HG03575 (cell line): ENCODE measurements around the gene PPP1R14D.

Source experiments
- ATAC-seq: cut with Tn5 transposase; IDR thresholded peaks from one replicate; pipeline ENCODE4 v1.9.1; 2021; ENCODE audit not compliant: unreplicated experiment, insufficient number of reproducible peaks, low FRiP score; ENCODE audit errors: extremely low read depth

Gene PPP1R14D

DNA sequence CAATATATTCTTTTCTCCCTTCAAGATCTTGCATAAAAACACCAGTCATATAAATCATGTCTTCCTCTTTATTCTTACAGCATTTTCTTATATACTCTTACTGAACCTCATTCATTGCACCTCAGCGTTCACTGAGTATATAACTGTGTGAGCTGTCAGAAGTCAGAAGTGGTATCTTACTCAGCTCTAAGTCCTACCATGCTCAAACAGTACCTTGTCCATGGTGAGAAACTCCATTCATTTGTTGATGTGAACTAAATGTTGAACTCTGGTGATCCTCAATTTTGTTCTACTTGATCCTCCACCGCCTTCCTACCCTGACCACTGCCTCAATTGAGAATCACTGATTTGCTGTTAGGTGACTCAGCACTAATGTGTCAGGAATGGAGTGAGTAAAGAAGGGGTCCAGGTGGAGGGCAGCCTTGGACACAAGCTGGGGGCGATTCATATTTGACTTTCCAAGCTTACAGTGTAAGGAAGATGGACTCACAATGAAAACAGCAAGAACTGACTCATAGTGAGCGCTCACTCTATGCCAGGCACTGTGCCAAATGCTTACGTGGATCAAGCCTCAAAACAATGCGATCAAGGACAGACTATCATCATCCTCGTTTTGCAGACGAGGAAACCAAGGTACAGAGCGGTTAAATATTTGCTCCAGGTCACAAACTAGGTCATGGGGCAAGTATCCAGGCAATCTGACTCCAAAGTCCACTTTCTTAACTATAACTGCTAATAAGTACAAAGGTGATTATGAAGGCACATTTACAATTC is 35.1 kb downstream of the PPP1R14D start:
- ATAC-seq = no peak

DNA sequence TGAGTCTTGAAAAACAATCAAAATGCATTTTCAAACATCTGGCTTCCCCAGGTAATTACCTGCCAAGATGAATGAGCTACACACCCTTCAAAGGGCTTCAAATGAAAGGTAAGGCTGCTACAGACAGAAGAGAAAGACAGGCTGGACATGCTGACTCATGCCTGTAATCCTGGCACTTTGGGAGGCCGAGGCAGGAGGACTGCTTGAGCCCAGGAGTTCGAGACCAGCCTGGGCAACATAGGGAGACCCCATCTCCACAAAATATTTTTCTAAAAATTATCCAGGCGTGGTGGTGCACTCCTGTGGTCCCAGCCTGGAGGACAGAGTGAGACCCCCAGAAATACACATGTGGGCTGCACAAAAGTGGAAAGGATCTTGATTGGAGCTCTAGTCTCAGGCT is 36.1 kb downstream of the PPP1R14D start:
- ATAC-seq = no peak

DNA sequence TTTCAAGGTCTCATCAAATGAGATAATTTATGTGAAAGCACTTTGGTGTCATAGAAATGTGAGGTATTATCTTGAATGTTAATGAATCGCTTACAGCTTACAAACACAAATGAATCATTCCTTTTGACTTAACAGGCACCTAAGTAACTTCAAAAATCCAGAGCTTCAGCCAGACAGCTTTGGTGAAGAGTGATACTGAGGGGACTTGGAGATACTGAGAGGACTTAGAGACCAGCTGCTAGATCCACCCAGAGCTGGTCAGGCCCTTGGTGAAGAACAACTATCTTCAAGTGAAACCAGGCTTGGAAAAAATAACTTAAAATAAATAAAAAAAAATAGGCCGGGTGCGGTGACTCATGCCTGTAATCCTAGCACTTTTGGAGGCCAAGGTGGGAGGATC is 37.8 kb downstream of the PPP1R14D start:
- ATAC-seq = no peak

GRCh38 chr15:40789999-40790398 is 38.5 kb downstream of the PPP1R14D start:
- no peak for ATAC-seq

DNA sequence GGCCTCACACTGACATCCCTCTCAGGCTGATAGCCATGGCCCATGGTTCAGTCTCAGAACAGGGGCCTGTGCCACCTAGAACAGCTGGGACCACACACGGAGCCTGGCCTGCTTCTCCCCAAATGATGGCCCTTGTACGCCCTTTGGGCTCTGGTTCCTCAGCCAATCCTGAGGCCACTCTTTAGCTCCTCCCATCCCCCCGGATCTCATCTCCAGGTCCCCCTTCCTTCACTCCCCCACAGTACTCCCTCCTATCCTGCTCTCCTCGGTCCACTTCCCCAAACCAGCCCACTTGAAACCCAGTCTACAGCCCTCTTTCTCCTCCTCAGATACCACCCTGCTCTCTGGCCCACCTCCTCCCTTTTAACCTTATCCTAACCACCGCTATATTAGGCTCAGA is 39.4 kb downstream of the PPP1R14D start:
- ATAC-seq = no peak

DNA sequence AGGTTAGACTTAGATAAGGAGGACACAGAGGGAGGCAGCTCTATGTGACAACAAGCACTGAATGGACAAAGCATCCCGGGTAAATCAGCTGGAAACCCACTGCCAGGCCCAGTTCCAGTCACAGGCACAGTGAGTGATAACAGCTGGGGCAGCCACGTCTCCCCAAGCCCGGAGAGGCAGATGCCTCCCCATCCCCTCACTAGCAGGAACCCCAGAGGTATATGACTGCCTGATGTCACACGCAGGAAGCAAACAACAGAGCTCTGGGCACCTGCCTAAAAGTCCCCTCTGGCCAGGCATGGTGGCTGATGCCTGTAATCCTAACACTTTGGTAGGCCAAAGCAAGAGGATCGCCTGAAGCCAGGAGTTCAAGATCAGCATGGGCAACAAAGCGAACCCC is 40.5 kb downstream of the PPP1R14D start:
- no peak for ATAC-seq

GRCh38 chr15:40787344-40787841 is 41.1 kb downstream of the PPP1R14D start:
- no peak for ATAC-seq

DNA sequence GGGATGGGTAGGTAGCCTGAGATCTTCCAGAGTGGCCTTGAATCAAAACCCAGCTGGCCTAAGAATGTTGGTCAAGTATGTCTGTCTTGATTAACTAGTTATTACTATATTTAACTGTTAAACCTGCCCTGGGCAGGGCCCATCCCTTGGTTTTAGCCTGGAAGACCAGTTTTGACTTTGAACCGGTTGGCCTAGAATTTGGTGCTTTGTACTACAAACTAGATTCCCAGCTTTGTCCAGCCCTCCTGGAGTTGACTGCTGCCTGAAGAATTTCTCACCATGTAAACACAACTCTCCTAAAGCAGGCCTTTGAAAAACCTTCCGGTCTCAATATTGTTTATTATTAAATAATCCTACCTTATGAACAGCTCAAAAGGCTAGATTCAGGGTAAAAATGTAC is 42.7 kb downstream of the PPP1R14D start:
- no peak for ATAC-seq

- no peak for ATAC-seq
Measured at GRCh38 chr15:40785164-40785563, 43.3 kb downstream of the PPP1R14D start.

DNA sequence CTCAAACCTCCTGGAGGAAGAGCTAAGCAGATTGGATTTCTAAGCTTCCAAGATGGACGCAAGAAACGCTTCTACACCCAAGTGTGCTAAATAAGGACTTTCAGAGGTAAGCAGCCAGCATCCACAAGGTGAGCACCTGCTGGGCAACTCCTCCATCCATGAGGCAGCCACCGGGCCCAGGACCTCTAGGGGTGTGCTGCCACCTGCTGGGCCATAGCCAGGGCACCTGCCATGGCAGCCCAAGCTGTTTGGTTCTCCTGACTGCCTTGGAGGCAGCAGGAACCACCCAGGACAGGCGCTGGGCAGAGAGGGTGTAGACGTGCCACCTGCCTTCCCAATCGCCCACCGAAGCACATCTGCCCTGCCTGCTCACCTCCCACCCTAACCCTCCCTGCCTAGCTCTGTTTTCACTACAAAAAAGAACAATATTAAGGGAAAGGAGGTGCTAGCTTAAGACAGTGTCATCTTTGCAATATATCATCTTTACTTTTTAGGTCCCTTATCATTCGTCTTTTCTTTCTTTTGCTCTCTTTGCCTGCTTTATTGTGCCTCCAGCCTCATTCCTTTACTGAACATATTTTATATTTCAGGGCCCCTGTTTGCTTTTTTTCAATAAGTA is 45.8 kb downstream of the PPP1R14D start:
- no peak for ATAC-seq

GRCh38 chr15:40776537-40777141 is 51.9 kb downstream of the PPP1R14D start:
- no peak for ATAC-seq

- no peak for ATAC-seq
Measured at GRCh38 chr15:40775740-40776536, 52.6 kb downstream of the PPP1R14D start.

GRCh38 chr15:40775007-40775406 is 53.5 kb downstream of the PPP1R14D start:
- ATAC-seq = no peak

- ATAC-seq = no peak
Measured at GRCh38 chr15:40773902-40774301, 54.6 kb downstream of the PPP1R14D start.

- ATAC-seq = no peak
Measured at GRCh38 chr15:40773496-40773895, 55.0 kb downstream of the PPP1R14D start.

DNA sequence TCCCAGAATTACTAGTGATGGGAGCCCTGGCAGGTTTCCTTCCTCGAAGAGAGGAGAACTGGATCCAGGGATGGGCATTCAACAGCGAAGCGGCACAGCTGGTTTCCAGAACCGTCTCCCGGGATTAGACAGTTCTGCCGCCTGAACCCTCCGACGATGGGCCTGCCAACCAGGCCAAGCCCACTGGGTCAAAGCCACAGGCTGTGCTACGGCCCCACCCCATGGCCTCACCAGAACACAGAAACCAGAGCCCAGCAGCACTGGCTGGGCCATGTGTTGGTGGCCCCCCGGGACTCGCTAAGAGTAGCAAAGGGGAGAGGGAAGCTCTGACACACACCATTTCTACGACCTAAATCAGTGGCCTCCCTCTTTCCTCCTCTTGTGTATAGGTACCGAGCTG is 56.5 kb downstream of the PPP1R14D start:
- ATAC-seq = no peak

GRCh38 chr15:40771242-40771641 is 57.3 kb downstream of the PPP1R14D start:
- ATAC-seq = no peak

DNA sequence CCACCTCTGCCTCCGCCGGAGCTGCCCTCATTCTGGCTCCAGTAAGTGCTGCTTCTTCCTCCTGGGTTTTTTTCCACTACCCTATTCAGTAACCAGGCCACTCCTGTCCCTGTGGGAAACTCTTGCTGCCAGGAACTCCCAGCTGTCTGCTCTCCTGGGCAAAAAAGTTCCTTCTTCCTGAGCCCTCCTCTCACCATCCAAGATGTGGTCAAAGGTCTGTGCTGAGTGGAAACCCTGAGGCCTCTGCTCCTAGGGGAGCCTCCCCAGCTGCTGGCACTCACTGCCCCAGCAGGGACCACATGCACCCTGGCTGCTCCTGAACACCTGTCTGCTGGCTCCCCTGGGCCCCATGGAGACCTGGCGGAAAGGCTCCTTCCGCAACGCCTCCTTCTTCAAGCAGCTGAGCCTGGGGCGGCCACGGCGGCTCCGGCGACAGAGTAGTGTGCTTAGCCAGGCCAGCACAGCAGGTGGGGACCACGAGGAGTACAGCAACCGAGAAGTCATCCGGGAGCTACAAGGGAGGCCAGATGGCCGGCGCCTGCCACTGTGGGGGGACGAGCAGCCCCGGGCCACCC is 58.3 kb downstream of the PPP1R14D start:
- ATAC-seq = no peak
